Ovary (tissue), 9 donors: ENCODE measurements around the gene PPP1R9B. TPM values are rescaled to one million over a fixed set of nuclear protein-coding genes. Genes with fewer than 3 reads are reported as not detected.
A peak's percentile ranks its signal among the peaks of the same experiment; 100 is the strongest.

Experiments used
- DNase-seq, 5 donors: peaks; one replicate each; pipeline ENCODE4 v3.0.0-alpha.2; 2019 to 2020
- H3K27ac ChIP-seq, 2 donors: fragments of 200-600 bp; one replicate each; pipeline versions ENCODE4 v1.5.1 to v1.8.0; 2019 to 2022
- H3K27me3 ChIP-seq: fragments of 200-600 bp; one replicate; pipeline ENCODE4 v1.8.0; 2022
- H3K36me3 ChIP-seq: fragments of 200-600 bp; sonication (generic); one replicate; pipeline ENCODE4 v1.5.1; 2019
- H3K4me1 ChIP-seq: one replicate; pipeline ENCODE4 v1.8.1; 2013; ENCODE audit warnings: mild to moderate bottlenecking, moderate library complexity; ENCODE audit not compliant: insufficient read depth
- H3K4me3 ChIP-seq: fragments of 200-600 bp; sonication (generic); one replicate; pipeline ENCODE4 v1.5.1; 2017
- H3K9me3 ChIP-seq, 2 donors: fragments of 200-600 bp in 1 of 2; sonication (generic) in 1 of 2; one replicate each; pipeline versions ENCODE4 v1.5.1 to v1.8.1; 2013 to 2019; ENCODE audit warnings: mild to moderate bottlenecking in 1 of 2, moderate library complexity in 1 of 2
- CTCF ChIP-seq, 3 donors: fragments of 450-650 bp in 2 of 3; fragments of 200-600 bp in 1 of 3; IDR thresholded peaks; one replicate each; pipeline versions ENCODE4 v1.5.1 to v1.8.0; 2016 to 2022; ENCODE audit warnings: antibody characterized with exemption in 3 of 3, mild to moderate bottlenecking in 1 of 3
- EP300 ChIP-seq: sonication (generic); formaldehyde crosslinking; IDR thresholded peaks from one replicate; pipeline ENCODE4 v1.6.1; 2017; ENCODE audit warnings: antibody characterized with exemption
- POLR2A ChIP-seq: fragments of 450-650 bp; IDR thresholded peaks from one replicate; pipeline ENCODE4 v1.6.1; 2017; ENCODE audit warnings: antibody characterized with exemption, mild to moderate bottlenecking, moderate library complexity
- WGBS, 3 donors: extraction: QIAGEN DNeasy Blood & Tissue Kit in 1 of 3; methylation state at CpG; one replicate each; pipeline versions ENCODE4 v1.1.5 to v1.1.7; 2013 to 2017; 5-methylcytosine and 5-hydroxymethylcytosine counted together
- intact Hi-C, 4 donors: fragments of 100-400 bp; cut with DNase I; formaldehyde crosslinking; loops; one replicate each; pipeline versions ENCODE4 v1.11.0 to v1.15.1; 2022 to 2023
- polyA plus RNA-seq, 2 donors: library from polyadenylated mRNA; stranded (reverse); fragments of 200-250 nt in 1 of 2; fragments of 350-450 nt in 1 of 2; fragmentation: Illumina TruSeq in 1 of 2; extraction: RNeasy Lipid Tissue Mini Kit (QIAGEN cat#74804) in 1 of 2; gene quantifications; one replicate each; pipeline ENCODE4 v1.2.3, GENCODE V29; 2013 to 2014
- total RNA-seq, 7 donors: library from RNA; depleted of rRNA in 2 of 7; stranded (reverse); fragments of >200 nt in 2 of 7; fragmentation: NEBNext Ultra II Directional in 3 of 7; extraction: Animal tissue kit (Norgen Biotek cat#: 25700) in 3 of 7; gene quantifications; one replicate each; pipeline versions ENCODE4 v1.1.0 to v1.2.4, GENCODE V29; 2016 to 2023
- donor health status: DM: no; HTN: no; CAD: no; lungs with moderate emphysema.
- donor health status: DM: no; HTN: no; CAD: no.
- donor health status: Bipolar disorder and iron deficiency.
- donor health status: DM: yes; HTN: yes; CAD: no.
- donor health status: DM: no; HTN: no; CAD: no.
- donor health status: DM: yes; HTN: yes; CAD: no.

PPP1R9B gene
- total and polyA plus RNA-seq, 9 donors, result 14.8 to 109 (median 64.3) TPM

- Histone ChIP-seq H3K4me3 (no peak overlapping the region), H3K9me3 (no peaks in the 10 kb centered on the region), H3K27me3 (no peaks in the 10 kb centered on the region), H3K36me3 (no peaks in the 10 kb centered on the region), H3K4me1 (peaks cover 8% of the 10 kb centered on the region), H3K27ac (no peak overlapping the region)
- no peak for TF ChIP-seq EP300
- TF ChIP-seq CTCF (IDR thresholded peaks at IDR 0.05), result no peak
- TF ChIP-seq POLR2A, result no peak
- no peak for DNase-seq
- intact Hi-C loops, result no loop called here
- WGBS, 3 donors, result 80 to 83% (median 80%) methylated on average over 8 of the region's 8 CpGs
Observed at GRCh38 chr17:50141745-50142110, 8.7 kb downstream of the PPP1R9B start.

- WGBS, 3 donors, result 90 to 91% (median 90%) methylated on average over 16 of the region's 16 CpGs
- no peaks in the 10 kb centered on the region for H3K9me3 ChIP-seq
- H3K27ac ChIP-seq, result no peak overlapping the region
- intact Hi-C loops, result no loop called here
- H3K4me1 ChIP-seq, result peaks cover 3% of the 10 kb centered on the region
- H3K4me3 ChIP-seq, result no peak overlapping the region
- no peak for DNase-seq
- no peaks in the 10 kb centered on the region for H3K27me3 ChIP-seq
- H3K36me3 ChIP-seq, result no peaks in the 10 kb centered on the region
- TF ChIP-seq POLR2A (no peak), CTCF (IDR thresholded peaks at IDR 0.05) (no peak), EP300 (no peak)
Observed at GRCh38 chr17:50141026-50141744, 9.3 kb downstream of the PPP1R9B start.

GRCh38 chr17:50139950-50140885, 10.3 kb downstream of the PPP1R9B start:
- H3K4me1 ChIP-seq, result no peaks in the 10 kb centered on the region
- TF ChIP-seq CTCF (IDR thresholded peaks at IDR 0.05) (peak; percentile 89 to 95 (median 92)), EP300 (no peak), POLR2A (no peak)
- intact Hi-C loops, result loop anchor here in 1 of 4 donors (1.0 kb wide), 1 partner anchor 21 kb away; no protein-coding TSS in a partner anchor

GRCh38 chr17:50139185-50139783, 11.2 kb downstream of the PPP1R9B start:
- TF ChIP-seq EP300, result no peak
- TF ChIP-seq POLR2A, result no peak
- no peak for TF ChIP-seq CTCF (IDR thresholded peaks at IDR 0.05)
- H3K4me1 ChIP-seq, result no peaks in the 10 kb centered on the region
- no peak overlapping the region for H3K4me3 ChIP-seq
- H3K27me3 ChIP-seq, result no peaks in the 10 kb centered on the region
- H3K36me3 ChIP-seq, result no peaks in the 10 kb centered on the region
- H3K9me3 ChIP-seq, result no peaks in the 10 kb centered on the region
- intact Hi-C loops, result loop anchor here in 1 of 4 donors (1.0 kb wide), 1 partner anchor 22 kb away; no protein-coding TSS in a partner anchor
- H3K27ac ChIP-seq, result no peak overlapping the region
- peak in 1 of 5 donors; percentile 31 for DNase-seq
- WGBS, 3 donors, result 84 to 86% (median 84%) methylated on average over 15 of the region's 15 CpGs

More at GRCh38 chr17:50139950-50140885, 10.3 kb downstream of the PPP1R9B start:
- H3K36me3 ChIP-seq, result no peaks in the 10 kb centered on the region
- H3K27me3 ChIP-seq, result no peaks in the 10 kb centered on the region
- DNase-seq, result peak; percentile 67 to 85 (median 81)
- 42 to 48% (median 44%) methylated on average over 18 to 19 of the region's 19 CpGs for WGBS, 3 donors
- H3K9me3 ChIP-seq, result no peaks in the 10 kb centered on the region
- H3K27ac ChIP-seq, result peak overlapping the region; percentile 0 to 15
- H3K4me3 ChIP-seq, result no peak overlapping the region
